ENCODE results near the gene SNX6. TPM values are rescaled to one million over a fixed set of nuclear protein-coding genes. Genes with fewer than 3 reads are reported as not detected.
A peak's percentile ranks its signal among the peaks of the same experiment; 100 is the strongest.

The SNX6 gene
- total and polyA plus RNA-seq, 7 donors: 30.7 to 66.2 (median 43.8) TPM

DNA sequence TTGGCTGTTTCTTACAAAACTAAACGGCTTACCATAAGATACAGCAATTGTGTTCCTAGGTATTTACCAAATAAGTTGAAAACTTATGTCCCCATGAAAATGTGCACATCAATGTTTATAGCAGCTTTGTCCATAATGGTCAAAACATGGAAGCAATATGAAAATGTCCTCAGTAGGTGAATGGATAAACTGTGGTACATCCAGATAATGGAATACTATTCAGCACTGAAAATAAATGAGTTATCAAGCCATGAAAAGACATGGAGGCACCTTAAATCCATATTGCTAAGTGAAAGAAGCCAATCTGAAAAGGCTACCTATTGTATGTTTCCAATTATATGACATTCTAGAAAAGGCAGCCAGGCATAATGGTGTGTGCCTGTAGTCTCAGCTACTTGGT lies 43.8 kb upstream of the SNX6 start:
- TF ChIP-seq, protein P1, sequence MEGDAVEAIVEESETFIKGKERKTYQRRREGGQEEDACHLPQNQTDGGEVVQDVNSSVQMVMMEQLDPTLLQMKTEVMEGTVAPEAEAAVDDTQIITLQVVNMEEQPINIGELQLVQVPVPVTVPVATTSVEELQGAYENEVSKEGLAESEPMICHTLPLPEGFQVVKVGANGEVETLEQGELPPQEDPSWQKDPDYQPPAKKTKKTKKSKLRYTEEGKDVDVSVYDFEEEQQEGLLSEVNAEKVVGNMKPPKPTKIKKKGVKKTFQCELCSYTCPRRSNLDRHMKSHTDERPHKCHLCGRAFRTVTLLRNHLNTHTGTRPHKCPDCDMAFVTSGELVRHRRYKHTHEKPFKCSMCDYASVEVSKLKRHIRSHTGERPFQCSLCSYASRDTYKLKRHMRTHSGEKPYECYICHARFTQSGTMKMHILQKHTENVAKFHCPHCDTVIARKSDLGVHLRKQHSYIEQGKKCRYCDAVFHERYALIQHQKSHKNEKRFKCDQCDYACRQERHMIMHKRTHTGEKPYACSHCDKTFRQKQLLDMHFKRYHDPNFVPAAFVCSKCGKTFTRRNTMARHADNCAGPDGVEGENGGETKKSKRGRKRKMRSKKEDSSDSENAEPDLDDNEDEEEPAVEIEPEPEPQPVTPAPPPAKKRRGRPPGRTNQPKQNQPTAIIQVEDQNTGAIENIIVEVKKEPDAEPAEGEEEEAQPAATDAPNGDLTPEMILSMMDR (IDR thresholded peaks at IDR 0.05): no peak
- H3K27me3 ChIP-seq (ENCODE audit: insufficient read depth in 3 of 3, low read length in 2 of 3): no peaks in the 10 kb centered on the region
- intact Hi-C loops (cut with DNase I): no loop called here
- H3K27ac ChIP-seq: no peak overlapping the region
- H3K4me3 ChIP-seq: no peak overlapping the region
- 83 to 85% (median 83%) methylated on average over 1 of the region's 1 CpG for WGBS, 3 donors
- no peaks in the 10 kb centered on the region for H3K9me3 ChIP-seq
- no peaks in the 10 kb centered on the region for H3K36me3 ChIP-seq (ENCODE audit: insufficient read depth in 1 of 2, low read depth in 1 of 2)
- H3K4me1 ChIP-seq: peaks cover 17% of the 10 kb centered on the region
- no peak for DNase-seq
- no peak for ATAC-seq

DNA sequence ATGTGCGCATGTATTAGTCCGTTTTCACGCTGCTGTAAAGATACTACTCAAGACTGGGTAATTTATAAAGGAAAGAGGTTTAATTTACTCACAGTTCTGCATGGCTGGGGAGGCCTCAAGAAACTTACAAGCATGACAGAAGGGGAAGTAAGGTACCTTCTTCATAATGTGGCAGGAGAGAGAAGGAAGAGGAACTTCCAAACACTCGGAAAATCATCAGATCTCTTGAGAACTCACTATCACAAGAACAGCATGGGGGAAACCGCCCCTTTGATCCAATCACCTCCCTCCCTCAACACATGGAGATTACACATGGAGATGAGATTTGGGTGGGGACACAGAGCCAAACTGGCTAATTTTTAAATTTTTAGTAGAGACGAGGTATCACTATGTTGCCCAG lies 41.8 kb upstream of the SNX6 start:
- ATAC-seq: no peak
- no peaks in the 10 kb centered on the region for H3K27me3 ChIP-seq (ENCODE audit: insufficient read depth in 3 of 3, low read length in 2 of 3)
- 63 to 76% (median 67%) methylated on average over 6 of the region's 6 CpGs for WGBS, 3 donors
- TF ChIP-seq, protein P1 (IDR thresholded peaks at IDR 0.05): no peak
- H3K9me3 ChIP-seq: no peaks in the 10 kb centered on the region
- DNase-seq: no peak
- intact Hi-C loops (cut with DNase I): loop anchor here (1.0 kb wide), 1 partner anchor 52 kb away; no protein-coding TSS in a partner anchor
- no peak overlapping the region for H3K27ac ChIP-seq
- no peak overlapping the region for H3K4me3 ChIP-seq
- no peaks in the 10 kb centered on the region for H3K36me3 ChIP-seq (ENCODE audit: insufficient read depth in 1 of 2, low read depth in 1 of 2)
- peaks cover 4% of the 10 kb centered on the region for H3K4me1 ChIP-seq

DNA sequence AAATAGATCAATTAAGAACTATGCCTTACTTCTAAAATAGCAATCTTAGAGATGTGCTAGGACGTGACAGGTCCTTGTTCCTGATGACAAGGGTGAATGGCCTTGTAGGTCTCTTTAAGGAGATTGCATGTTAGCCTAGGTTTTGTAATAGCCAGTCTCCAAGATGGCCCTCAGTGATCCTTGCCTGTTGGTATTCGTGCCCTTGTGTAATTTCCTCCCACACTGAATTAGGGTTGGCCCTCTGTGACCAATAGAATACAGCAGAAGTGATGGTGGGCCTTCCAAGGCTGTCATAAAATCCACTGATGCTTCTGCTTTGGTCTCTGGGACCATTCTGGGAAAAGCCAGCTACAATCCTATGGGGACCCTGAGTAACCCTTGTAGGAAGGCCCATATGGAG lies 38.2 kb upstream of the SNX6 start:
- no peaks in the 10 kb centered on the region for H3K4me1 ChIP-seq
- intact Hi-C loops (cut with DNase I): no loop called here
- WGBS, 3 donors: 75 to 88% (median 86%) methylated on average over 2 of the region's 2 CpGs
- DNase-seq: no peak
- no peak for ATAC-seq
- no peak overlapping the region for H3K4me3 ChIP-seq
- H3K27ac ChIP-seq: no peak overlapping the region
- H3K9me3 ChIP-seq: no peaks in the 10 kb centered on the region
- TF ChIP-seq, protein P1 (IDR thresholded peaks at IDR 0.05): no peak
- H3K36me3 ChIP-seq (ENCODE audit: insufficient read depth in 1 of 2, low read depth in 1 of 2): no peaks in the 10 kb centered on the region
- no peaks in the 10 kb centered on the region for H3K27me3 ChIP-seq (ENCODE audit: insufficient read depth in 3 of 3, low read length in 2 of 3)

DNA sequence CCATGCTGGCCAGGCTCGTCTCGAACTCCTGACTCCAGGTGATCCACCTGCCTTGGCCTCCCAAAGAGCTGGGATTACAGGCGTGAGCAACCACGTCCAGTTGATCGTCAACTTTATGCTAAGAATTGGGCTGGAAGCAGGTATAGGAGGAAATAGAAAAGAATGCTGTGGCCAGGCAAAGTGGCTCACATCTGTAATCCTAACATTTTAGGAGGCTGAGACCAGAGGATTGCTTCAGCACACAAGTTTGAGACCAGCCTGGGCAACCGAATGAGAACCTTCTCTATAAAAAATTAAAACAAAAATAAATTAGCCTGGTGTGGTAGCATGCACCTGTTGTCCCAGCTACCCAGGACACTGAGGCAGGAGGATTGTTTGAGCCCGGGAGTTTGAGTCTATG lies 37.1 kb upstream of the SNX6 start:
- Histone ChIP-seq H3K27ac (no peak overlapping the region), H3K36me3 (ENCODE audit: insufficient read depth in 1 of 2, low read depth in 1 of 2) (no peaks in the 10 kb centered on the region), H3K9me3 (no peaks in the 10 kb centered on the region), H3K27me3 (ENCODE audit: insufficient read depth in 3 of 3, low read length in 2 of 3) (no peaks in the 10 kb centered on the region), H3K4me1 (no peaks in the 10 kb centered on the region), H3K4me3 (no peak overlapping the region)
- DNase-seq (no peak), ATAC-seq (no peak)
- 82 to 91% (median 88%) methylated on average over 7 of the region's 7 CpGs for WGBS, 3 donors
- intact Hi-C loops (cut with DNase I): no loop called here
- TF ChIP-seq, protein P1 (IDR thresholded peaks at IDR 0.05): no peak

DNA sequence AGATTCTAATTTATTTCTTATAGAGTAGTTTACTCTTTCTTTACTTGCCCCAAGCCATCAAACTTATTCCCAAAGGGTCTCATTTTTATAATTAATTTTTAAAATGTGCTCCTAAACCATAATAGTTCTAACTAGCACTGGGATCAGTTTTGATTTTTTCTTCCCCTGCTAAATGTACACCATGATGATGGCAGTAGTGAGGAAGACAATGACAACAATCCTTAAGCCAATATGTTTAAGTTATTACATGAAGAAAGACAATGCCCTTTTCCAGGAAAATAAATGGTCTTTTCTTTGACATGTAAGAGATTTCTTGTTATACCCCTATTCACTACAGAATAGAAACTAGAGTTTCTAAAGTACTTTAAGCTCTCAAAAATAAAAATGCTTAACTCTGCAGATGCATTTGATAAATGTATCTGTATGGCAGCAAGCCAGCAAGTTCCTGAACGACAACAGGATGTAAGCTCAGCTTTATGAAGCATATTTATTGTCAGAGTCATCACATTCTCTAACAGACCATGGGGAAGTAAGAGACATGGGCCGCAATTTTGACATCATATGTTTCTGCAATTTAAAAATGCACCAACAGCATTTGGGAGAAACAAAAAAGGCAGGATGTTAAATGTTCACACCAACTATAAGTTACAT lies 36.0 kb upstream of the SNX6 start:
- TF ChIP-seq, protein P1 (IDR thresholded peaks at IDR 0.05): no peak
- H3K27ac ChIP-seq: peak overlapping the region; percentile 30
- DNase-seq (no peak), ATAC-seq (no peak)
- intact Hi-C loops (cut with DNase I): no loop called here
- no peaks in the 10 kb centered on the region for H3K27me3 ChIP-seq (ENCODE audit: insufficient read depth in 3 of 3, low read length in 2 of 3)
- WGBS, 3 donors: 41 to 51% (median 48%) methylated on average over 2 of the region's 2 CpGs
- H3K9me3 ChIP-seq: no peaks in the 10 kb centered on the region
- H3K4me3 ChIP-seq: no peak overlapping the region
- H3K4me1 ChIP-seq: no peaks in the 10 kb centered on the region
- H3K36me3 ChIP-seq (ENCODE audit: insufficient read depth in 1 of 2, low read depth in 1 of 2): no peaks in the 10 kb centered on the region

Measured in psoas muscle (tissue), 8 donors.